ENCODE results near the gene SLC1A2. TPM values are rescaled to one million over a fixed set of nuclear protein-coding genes. Genes with fewer than 3 reads are reported as not detected.

The SLC1A2 gene
- total RNA-seq, 1 donor from 2014 or later = 54.3 TPM

DNA sequence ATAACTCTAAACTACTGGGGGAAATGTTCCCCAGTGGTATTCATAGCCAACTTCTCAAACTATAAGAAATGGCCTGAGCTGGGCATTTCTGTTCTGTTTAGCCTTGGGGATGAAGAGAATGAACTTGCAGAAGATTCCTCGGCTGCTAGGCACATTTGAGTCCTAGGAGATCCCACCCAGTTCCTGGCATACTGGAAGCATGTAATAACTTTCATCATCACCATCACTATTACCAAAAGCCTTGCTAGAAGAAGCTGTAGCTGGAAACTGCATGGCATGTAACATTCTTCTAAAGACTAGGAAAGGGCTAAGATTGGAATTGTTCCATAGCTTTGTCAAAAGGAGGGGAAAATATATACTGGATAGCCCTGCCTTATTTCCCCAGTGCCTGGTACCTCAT, 40.1 kb upstream of the SLC1A2 start:
- no peak for DNase-seq
- no peak overlapping the region for H3K4me3 Mint-ChIP-seq (ENCODE audit: unreplicated experiment)
- no peaks in the 10 kb centered on the region for H3K36me3 Mint-ChIP-seq (ENCODE audit: unreplicated experiment)
- TF ChIP-seq, protein P1, sequence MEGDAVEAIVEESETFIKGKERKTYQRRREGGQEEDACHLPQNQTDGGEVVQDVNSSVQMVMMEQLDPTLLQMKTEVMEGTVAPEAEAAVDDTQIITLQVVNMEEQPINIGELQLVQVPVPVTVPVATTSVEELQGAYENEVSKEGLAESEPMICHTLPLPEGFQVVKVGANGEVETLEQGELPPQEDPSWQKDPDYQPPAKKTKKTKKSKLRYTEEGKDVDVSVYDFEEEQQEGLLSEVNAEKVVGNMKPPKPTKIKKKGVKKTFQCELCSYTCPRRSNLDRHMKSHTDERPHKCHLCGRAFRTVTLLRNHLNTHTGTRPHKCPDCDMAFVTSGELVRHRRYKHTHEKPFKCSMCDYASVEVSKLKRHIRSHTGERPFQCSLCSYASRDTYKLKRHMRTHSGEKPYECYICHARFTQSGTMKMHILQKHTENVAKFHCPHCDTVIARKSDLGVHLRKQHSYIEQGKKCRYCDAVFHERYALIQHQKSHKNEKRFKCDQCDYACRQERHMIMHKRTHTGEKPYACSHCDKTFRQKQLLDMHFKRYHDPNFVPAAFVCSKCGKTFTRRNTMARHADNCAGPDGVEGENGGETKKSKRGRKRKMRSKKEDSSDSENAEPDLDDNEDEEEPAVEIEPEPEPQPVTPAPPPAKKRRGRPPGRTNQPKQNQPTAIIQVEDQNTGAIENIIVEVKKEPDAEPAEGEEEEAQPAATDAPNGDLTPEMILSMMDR (IDR thresholded peaks at IDR 0.05; ENCODE audit: partially characterized antibody, unreplicated experiment) = no peak
- no peaks in the 10 kb centered on the region for H3K27me3 Mint-ChIP-seq (ENCODE audit: unreplicated experiment)
- H3K27ac Mint-ChIP-seq (ENCODE audit: unreplicated experiment) = no peak overlapping the region
- no peaks in the 10 kb centered on the region for H3K4me1 Mint-ChIP-seq (ENCODE audit: low read depth, unreplicated experiment)
- no peaks in the 10 kb centered on the region for H3K9me3 Mint-ChIP-seq (ENCODE audit: unreplicated experiment)

DNA sequence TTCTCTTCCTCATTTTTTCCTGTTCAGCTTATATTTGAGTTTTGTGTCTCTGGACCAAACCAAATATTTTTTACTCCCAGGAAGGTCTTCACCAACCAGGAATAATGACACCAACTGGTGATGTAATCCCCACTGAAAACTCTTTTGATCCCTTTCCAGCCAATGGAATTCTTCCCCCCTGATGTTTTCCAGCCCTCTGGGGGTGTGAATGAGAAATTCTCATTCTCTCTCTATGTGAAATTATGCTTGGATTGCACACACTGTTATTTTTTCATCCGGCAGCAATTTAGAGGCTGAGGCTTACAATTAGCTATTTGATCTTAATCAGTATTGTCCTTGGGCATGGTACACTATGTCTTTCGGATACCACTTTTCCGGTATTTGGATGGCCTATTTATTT, 39.5 kb upstream of the SLC1A2 start:
- TF ChIP-seq, protein P1 (IDR thresholded peaks at IDR 0.05; ENCODE audit: partially characterized antibody, unreplicated experiment) = no peak
- H3K36me3 Mint-ChIP-seq (ENCODE audit: unreplicated experiment) = no peaks in the 10 kb centered on the region
- DNase-seq = no peak
- H3K27me3 Mint-ChIP-seq (ENCODE audit: unreplicated experiment) = no peaks in the 10 kb centered on the region
- no peaks in the 10 kb centered on the region for H3K9me3 Mint-ChIP-seq (ENCODE audit: unreplicated experiment)
- H3K27ac Mint-ChIP-seq (ENCODE audit: unreplicated experiment) = no peak overlapping the region
- no peaks in the 10 kb centered on the region for H3K4me1 Mint-ChIP-seq (ENCODE audit: low read depth, unreplicated experiment)
- H3K4me3 Mint-ChIP-seq (ENCODE audit: unreplicated experiment) = no peak overlapping the region

DNA sequence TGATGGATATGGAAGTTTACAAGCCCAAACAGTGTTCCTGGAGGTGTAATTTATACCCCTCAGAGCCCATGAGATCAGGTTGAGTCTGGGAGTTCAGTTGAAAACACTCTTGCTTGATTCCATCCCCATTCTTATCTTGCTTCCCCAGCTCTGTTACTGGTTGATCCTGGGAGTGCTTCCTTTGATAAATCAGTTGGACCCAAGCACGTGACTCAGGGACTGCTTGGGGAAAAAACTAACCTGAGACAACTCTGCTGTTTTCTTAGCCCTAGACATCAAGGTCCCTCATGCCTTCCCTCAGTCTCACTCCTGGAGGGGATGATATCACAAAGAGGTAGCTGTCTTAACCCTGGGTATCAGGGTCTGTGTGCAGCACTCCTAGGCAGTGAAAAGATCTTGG, 35.0 kb upstream of the SLC1A2 start:
- Mint-ChIP-seq H3K4me3 (ENCODE audit: unreplicated experiment) (no peak overlapping the region), H3K36me3 (ENCODE audit: unreplicated experiment) (no peaks in the 10 kb centered on the region), H3K27ac (ENCODE audit: unreplicated experiment) (no peak overlapping the region), H3K4me1 (ENCODE audit: low read depth, unreplicated experiment) (no peaks in the 10 kb centered on the region), H3K9me3 (ENCODE audit: unreplicated experiment) (no peaks in the 10 kb centered on the region), H3K27me3 (ENCODE audit: unreplicated experiment) (no peaks in the 10 kb centered on the region)
- no peak for DNase-seq
- TF ChIP-seq, protein P1 (IDR thresholded peaks at IDR 0.05; ENCODE audit: partially characterized antibody, unreplicated experiment) = no peak

DNA sequence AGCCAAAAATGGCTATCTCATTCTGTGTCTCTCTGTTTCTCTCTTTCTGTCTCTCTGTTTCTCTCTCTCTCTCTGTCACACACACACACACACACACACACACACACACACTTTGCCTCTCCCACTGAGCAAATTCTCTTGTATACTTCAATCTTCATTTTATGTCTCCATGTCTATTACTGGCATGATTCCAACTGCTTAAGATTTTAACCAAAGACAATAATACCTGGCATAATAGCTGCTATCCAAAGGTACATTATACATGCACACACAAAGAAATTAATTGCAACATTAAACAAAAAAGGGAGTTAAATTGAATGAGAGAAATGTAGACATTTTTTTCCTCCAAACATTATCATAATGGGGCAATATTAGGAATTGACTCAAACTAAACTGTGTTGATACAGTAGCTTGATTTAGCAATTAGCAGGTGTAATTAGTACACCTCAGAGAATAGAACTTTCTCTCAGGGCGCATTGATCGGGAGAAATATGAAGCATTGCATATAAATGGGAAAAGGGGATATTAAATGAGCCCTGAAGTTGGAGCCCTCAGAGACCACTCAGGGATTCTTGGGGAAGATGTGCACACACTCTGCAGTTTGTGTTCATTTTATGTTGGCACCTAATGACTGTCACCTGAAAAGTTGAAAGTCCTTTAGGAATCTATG, 17.4 kb upstream of the SLC1A2 start:
- Mint-ChIP-seq H3K4me3 (ENCODE audit: unreplicated experiment) (no peak overlapping the region), H3K4me1 (ENCODE audit: low read depth, unreplicated experiment) (no peaks in the 10 kb centered on the region), H3K27me3 (ENCODE audit: unreplicated experiment) (no peaks in the 10 kb centered on the region), H3K36me3 (ENCODE audit: unreplicated experiment) (peaks cover 5% of the 10 kb centered on the region), H3K9me3 (ENCODE audit: unreplicated experiment) (no peaks in the 10 kb centered on the region), H3K27ac (ENCODE audit: unreplicated experiment) (no peak overlapping the region)
- DNase-seq = no peak
- TF ChIP-seq, protein P1 (IDR thresholded peaks at IDR 0.05; ENCODE audit: partially characterized antibody, unreplicated experiment) = no peak

DNA sequence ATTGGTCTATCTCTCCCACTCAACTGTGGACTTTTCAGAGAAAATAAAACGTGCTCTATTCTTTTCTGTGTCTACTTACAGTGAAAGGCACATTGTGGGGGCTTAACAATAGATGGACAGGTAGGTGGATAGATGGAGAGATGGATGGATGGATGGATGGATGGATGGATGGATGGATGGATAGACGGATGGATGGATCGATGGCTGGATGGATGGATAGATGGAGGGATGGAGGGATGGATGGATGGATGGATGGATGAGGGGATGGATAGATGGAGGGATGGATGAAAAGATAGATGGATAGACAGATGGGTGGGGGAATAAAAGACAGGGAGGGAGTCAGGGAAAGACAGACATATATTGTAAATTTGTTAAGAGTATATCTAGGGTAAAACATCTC, 14.2 kb upstream of the SLC1A2 start:
- H3K27me3 Mint-ChIP-seq (ENCODE audit: unreplicated experiment) = no peaks in the 10 kb centered on the region
- no peak for DNase-seq

More for the DNA sequence above, 14.2 kb upstream of the SLC1A2 start:
- H3K9me3 Mint-ChIP-seq (ENCODE audit: unreplicated experiment) = no peaks in the 10 kb centered on the region
- TF ChIP-seq, protein P1 (IDR thresholded peaks at IDR 0.05; ENCODE audit: partially characterized antibody, unreplicated experiment) = no peak
- no peaks in the 10 kb centered on the region for H3K4me1 Mint-ChIP-seq (ENCODE audit: low read depth, unreplicated experiment)
- H3K4me3 Mint-ChIP-seq (ENCODE audit: unreplicated experiment) = no peak overlapping the region
- no peak overlapping the region for H3K27ac Mint-ChIP-seq (ENCODE audit: unreplicated experiment)
- H3K36me3 Mint-ChIP-seq (ENCODE audit: unreplicated experiment) = peaks cover 5% of the 10 kb centered on the region
